Stomach (tissue), 4 donors: ENCODE results near the gene CHCHD6.

ENCODE experiments used
- POLR2A ChIP-seq, 4 donors: fragments of 450-650 bp; IDR thresholded peaks; one replicate each; pipeline ENCODE4 v1.6.1; 2016; ENCODE audit warnings: antibody characterized with exemption in 4 of 4, control low read depth in 2 of 4, mild to moderate bottlenecking in 1 of 4, moderate library complexity in 1 of 4
- POLR2AphosphoS5 ChIP-seq, 3 donors: sonication (generic); formaldehyde crosslinking; IDR thresholded peaks; one replicate each; pipeline ENCODE4 v1.6.1; 2016; ENCODE audit warnings: antibody characterized with exemption in 3 of 3
- TF ChIP-seq, protein P1 (sequence below), 7 experiments: fragments of 450-650 bp in 4 of 7; fragments of 200-600 bp in 3 of 7; sonication (generic) in 3 of 7; IDR thresholded peaks; one replicate each; pipeline ENCODE4 v1.5.1; 2016 to 2019; ENCODE audit warnings: antibody characterized with exemption in 7 of 7, control low read depth in 2 of 7, mild to moderate bottlenecking in 1 of 7

DNA sequence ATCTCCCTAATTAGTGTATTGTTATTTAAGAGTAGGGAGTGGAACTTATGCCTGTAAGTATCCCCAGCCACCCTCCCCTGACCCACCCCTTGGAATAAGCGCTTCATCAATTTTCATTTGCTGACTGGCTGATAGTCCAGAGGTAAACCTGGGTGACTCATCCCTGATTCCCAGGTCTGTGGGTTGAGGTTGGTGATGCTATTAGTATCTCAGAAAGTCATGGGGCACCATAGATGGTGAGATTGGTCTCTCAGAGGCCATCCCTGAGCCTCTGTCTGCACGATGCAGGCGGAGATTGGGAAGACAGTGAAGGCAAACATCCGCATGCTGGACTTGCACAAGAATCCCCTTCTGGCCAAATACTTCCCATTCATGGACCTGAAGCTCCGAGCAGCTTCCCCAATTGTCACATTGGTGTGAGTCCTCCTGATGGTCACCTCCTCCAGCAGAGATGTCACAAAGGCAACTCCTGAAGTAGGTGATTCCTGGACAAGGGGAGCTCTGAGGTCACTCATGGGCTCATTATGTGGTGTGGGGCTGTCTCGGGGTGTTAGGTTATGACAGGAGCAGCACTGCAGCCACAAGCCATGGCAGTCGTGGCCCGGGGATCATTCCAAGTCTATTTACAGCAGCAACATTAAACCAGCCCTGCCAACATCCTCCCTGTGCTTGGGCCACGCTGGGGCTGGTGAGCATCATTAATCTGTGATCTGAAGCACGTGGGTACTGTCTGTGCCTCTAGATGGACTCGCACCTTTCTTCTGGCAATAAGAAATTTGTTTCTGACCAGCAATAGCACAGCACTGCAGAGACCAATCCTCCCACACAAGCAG, 42.3 kb upstream of the CHCHD6 start:
- TF ChIP-seq POLR2AphosphoS5 (IDR thresholded peaks at IDR 0.05), result no peak
- no peak for TF ChIP-seq POLR2A (IDR thresholded peaks at IDR 0.05)
- TF ChIP-seq, protein P1, sequence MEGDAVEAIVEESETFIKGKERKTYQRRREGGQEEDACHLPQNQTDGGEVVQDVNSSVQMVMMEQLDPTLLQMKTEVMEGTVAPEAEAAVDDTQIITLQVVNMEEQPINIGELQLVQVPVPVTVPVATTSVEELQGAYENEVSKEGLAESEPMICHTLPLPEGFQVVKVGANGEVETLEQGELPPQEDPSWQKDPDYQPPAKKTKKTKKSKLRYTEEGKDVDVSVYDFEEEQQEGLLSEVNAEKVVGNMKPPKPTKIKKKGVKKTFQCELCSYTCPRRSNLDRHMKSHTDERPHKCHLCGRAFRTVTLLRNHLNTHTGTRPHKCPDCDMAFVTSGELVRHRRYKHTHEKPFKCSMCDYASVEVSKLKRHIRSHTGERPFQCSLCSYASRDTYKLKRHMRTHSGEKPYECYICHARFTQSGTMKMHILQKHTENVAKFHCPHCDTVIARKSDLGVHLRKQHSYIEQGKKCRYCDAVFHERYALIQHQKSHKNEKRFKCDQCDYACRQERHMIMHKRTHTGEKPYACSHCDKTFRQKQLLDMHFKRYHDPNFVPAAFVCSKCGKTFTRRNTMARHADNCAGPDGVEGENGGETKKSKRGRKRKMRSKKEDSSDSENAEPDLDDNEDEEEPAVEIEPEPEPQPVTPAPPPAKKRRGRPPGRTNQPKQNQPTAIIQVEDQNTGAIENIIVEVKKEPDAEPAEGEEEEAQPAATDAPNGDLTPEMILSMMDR (IDR thresholded peaks at IDR 0.05), result no peak
